HuH-7 (cell line): ENCODE measurements around the gene FGD6.
"Not testable (repeated sequence)": the region's sequence is repeated elsewhere in the genome, so short reads cannot be mapped to it uniquely, and the experiment has no call there.

Source experiments
- DNase-seq: peaks from one replicate; pipeline ENCODE4 v3.0.0; 2011; ENCODE audit warnings: low spot score

Gene FGD6

DNA sequence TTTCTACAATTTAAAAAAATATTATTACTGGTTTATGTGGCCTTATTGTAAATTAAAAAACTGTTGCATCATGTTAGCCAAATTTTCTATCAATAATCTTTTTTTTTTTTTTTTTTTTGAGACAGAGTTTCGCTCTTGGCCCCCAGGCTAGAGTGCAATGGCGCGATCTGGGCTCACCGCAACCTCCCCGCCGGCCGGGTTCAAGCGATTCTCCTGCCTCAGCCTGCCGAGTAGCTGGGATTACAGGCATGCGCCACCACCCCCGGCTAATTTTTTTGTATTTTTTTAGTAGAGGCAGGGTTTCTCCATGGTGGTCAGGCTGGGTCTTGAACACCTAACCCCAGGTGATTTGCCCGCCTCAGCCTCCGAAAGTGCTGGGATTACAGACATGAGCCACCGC lies 16.9 kb upstream of the FGD6 start:
- not testable (repeated sequence) for DNase-seq

DNA sequence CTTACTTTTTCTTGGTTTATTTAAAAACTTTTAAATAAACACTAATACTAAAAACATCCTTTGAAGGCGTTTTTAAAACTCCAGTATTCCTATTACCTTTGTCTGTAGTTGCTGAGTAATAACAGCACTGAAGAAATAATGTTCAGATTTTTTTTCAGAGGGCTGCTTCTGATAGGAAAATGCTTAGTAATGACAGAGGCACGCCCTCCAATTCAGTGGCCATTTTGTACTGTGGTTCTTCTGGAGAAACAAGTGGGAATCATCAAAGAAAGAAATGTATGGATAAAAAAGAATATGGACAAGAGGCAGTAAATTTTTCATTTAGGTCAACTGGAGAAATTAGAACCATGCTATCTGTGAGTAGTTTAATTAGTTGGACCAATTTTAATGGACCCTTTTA lies 13.9 kb upstream of the FGD6 start:
- DNase-seq = no peak

- no peak for DNase-seq
Observed at GRCh38 chr12:95230313-95230712, 13.0 kb upstream of the FGD6 start.

DNA sequence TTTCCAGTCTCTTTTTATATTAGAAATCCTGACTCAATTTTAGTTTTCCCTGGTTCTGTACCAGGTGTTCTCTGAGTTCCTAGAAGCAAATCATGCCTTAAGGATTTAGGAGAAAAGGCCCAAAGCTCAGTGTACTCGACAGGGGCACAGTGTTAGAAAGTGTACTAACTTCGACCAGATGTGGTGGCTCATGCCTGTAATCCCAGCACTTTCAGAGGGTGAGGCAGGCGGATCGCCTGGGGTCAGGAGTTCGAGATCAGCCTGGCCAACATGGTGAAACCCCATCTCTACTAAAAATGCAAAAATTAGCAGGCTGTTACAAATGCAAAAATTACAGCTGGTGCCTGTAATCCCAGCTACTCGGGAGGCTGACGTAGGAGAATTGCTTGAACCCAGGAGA lies 12.4 kb upstream of the FGD6 start:
- DNase-seq = no peak

DNA sequence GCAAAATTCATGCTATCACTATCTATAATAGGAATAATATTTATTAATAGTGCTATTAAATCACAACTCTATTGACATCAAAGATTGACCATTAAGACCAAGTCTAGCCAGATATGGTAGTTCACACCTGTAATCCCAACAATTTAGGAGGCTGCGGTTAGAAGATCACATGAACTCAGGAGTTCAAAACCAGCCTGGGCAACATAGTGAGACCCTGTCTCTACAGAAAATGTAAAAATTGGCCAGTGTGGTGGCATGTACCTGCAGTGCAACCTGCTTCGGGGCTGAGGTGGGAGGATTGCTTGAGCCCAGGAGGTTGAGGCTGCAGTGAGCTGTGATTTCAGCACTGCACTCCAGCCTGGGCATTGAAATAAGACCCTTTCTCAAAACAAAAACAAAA lies 11.3 kb upstream of the FGD6 start:
- no peak for DNase-seq

DNA sequence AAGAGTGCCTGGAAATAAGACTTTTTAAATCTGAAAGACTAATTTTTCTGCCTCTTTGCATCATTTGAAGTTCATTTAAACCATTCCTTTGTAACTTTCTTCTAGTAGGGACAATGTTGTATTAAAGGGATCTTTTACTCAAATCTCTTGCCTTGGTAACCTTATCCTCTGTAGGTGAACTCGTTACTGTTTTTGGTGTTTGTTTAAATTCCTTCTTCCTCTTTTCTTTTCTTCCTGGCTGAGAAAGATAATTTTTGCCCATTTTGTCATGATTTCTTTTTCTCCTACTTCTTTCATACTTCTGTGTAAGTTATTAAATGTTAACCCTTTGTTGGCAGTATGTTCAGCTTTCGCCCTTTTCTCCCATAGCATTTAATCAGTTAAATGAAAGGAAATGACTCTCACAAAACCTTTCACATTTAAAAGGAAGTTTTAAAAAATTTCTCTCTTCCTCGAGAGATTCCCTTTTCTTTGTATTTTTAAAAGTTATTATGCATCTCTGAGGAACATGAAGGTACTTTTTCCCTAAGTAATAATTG lies 10.6 kb upstream of the FGD6 start:
- DNase-seq = no peak

GRCh38 chr12:95225645-95226212 lies 8.5 kb upstream of the FGD6 start:
- DNase-seq = no peak

- no peak for DNase-seq
Observed at GRCh38 chr12:95224202-95225170, 7.2 kb upstream of the FGD6 start.

DNA sequence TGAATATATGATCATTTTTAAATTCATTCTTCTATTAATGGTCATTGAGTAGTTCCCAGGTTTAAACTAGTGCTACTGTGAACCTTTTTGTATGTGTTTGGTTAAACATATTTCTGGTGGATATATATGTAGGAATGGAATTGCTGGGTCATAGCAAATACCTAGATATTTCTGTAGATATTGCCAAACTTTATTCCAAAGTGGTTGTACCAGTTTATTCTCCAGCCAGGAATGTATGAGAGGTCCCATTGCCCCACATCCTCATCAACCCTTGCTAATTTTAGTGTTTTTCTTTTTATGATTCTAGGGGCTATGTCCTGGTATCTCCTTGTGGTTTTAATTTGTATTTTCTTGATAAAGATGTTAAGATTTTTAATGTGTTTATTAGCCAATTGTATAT lies 3.5 kb upstream of the FGD6 start:
- DNase-seq = no peak

GRCh38 chr12:95220190-95220589 lies 2.9 kb upstream of the FGD6 start:
- DNase-seq = no peak

GRCh38 chr12:95218150-95219133 lies 1.2 kb upstream of the FGD6 start:
- no peak for DNase-seq

- peak; percentile 34 for DNase-seq
Observed at GRCh38 chr12:95216711-95217376, 423 bp downstream of the FGD6 start.

DNA sequence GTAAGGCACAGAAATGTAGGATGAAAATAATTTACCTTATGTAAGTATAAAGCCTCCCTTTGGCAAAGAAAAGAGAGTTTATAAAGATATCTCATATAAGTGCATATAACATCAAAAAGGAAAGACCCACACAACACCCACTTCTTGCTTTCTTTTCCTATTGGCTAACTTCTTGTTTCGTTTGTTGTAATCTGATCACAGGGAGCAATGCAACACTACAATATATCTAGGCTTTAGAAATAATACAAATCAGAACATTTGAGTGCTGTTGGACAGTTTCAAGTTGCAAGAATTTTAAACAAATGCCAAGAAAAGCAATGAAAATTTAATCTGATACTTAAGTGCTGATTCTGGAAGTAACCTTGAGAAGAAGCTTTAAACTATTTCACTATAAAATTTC lies 1.3 kb downstream of the FGD6 start:
- DNase-seq = peak; percentile 37

GRCh38 chr12:95214466-95214865 lies 2.8 kb downstream of the FGD6 start:
- DNase-seq = no peak

DNA sequence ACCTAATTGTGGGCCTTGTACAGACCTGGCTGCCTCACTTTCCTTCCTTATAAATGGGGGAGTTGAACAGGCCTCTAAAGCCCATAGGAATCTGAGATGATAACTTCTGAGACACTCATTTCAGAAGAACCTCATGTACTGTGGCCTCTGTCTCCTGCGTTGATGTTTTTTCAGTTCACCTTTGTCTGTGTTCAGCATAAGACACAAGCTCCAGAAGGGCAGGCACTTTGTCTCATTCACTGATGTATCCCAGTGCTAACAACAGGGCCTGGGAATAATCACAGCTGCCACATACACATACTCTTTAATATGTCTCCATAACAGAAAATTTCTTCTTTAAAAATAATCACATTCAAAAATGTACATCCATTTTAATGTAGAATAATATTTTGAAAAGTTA lies 3.3 kb downstream of the FGD6 start:
- DNase-seq = no peak

DNA sequence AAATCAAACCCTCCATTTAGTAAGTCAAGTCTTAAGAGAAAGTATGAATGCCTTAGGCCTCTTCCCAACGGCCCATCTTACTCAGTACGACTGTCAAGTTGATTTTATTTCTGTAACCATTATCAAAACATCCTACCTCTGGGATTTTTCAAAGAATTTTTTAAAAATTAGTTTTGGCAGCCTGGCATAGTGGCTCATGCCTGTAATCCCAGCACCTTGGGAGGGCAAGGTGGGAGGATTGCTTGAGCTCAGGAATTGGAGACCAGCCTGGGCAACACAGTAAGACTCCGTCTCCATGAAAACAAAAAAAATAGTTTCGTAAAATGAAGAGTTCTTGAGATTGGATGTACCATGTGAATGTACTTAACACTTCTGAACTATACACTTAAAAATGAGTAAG lies 4.1 kb downstream of the FGD6 start:
- no peak for DNase-seq

- no peak for DNase-seq
Observed at GRCh38 chr12:95212586-95212985, 4.7 kb downstream of the FGD6 start.

GRCh38 chr12:95208678-95209077 lies 8.6 kb downstream of the FGD6 start:
- DNase-seq = no peak

- DNase-seq = no peak
Observed at GRCh38 chr12:95207407-95207806, 9.9 kb downstream of the FGD6 start.

DNA sequence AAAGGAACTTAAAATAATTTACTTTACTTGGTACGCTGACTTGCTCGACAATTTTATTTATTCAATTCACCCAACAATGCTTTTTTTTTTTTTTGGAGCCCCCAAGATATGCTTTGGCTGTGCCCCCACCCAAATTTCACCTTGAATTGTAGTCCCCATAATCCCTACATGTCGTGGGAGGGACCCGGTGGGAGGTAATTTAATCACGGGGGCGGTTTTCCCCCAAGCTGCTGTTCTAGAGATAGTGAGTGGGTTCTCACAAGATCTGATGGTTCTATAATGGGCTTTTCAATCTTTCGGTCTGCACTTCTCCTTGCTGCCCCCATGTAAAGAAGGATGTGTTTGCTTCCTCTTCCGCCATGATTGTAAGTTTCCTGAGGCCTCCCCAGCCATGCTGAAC lies 10.4 kb downstream of the FGD6 start:
- DNase-seq = no peak

- no peak for DNase-seq
Observed at GRCh38 chr12:95205685-95206084, 11.6 kb downstream of the FGD6 start.
